ENCODE results near the gene FCAMR. TPM values are rescaled to one million over a fixed set of nuclear protein-coding genes. Genes with fewer than 3 reads are reported as not detected.

Gene FCAMR, protein sequence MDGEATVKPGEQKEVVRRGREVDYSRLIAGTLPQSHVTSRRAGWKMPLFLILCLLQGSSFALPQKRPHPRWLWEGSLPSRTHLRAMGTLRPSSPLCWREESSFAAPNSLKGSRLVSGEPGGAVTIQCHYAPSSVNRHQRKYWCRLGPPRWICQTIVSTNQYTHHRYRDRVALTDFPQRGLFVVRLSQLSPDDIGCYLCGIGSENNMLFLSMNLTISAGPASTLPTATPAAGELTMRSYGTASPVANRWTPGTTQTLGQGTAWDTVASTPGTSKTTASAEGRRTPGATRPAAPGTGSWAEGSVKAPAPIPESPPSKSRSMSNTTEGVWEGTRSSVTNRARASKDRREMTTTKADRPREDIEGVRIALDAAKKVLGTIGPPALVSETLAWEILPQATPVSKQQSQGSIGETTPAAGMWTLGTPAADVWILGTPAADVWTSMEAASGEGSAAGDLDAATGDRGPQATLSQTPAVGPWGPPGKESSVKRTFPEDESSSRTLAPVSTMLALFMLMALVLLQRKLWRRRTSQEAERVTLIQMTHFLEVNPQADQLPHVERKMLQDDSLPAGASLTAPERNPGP
- total RNA-seq (not detected), polyA plus RNA-seq (not detected)
- long read RNA-seq, donor 1: 0 reads
- long read RNA-seq, donor 2: 0 reads
- long read RNA-seq, donor 3: 0 reads

DNA sequence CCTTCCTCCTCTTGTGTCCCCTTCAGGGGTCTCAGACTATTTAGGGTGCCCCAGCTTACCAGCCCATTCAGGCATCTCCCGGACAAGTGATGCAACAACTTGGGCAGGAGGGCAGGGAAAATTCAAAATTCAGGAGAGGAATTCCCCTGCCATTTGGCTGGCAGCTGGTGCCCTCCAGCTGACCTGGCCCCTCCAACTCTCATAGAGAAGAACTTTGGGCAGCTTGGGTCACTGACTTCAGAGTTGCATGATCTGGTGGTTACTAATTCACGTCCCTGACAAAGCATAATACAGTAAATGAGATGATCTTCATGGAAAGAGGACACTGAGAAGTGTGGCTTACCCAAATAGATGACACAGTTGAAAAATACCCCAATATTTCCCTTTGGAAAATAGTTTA lies at the start of gene FCAMR:
TSS of gene FCAMR (minus strand) at position 15 of the 400 bp plus-strand sequence. CDS start 335 bp downstream, outside the sequence.
- Histone ChIP-seq H3K27ac (no peak within 1 kb of the TSS), H3K9me3 (no peaks in the 10 kb centered on the region), H3K36me3 (no peaks in the 10 kb centered on the region), H3K27me3 (peaks cover 0 to 21% (median 0%) of the 10 kb centered on the region in 9 donors), H3K4me1 (peaks cover 0 to 45% (median 0%) of the 10 kb centered on the region in 12 donors), H3K4me3 (no peak within 1 kb of the TSS)
- no peak for ATAC-seq
- intact Hi-C loops (cut with DNase I): loop anchor here in 3 of 10 donors (10.0 kb wide), 3 partner anchors 336 to 366 kb away; partner anchors contain the start of gene DYRK3 (in 1 of the 3)
- DNase-seq: no peak
- 82 to 83% (median 83%) methylated on average over 2 of the region's 2 CpGs for whole genome bisulfite sequencing, 4 donors
- no peak for TF ChIP-seq POLR2A (IDR thresholded peaks at IDR 0.05)
- TF ChIP-seq, protein P1, sequence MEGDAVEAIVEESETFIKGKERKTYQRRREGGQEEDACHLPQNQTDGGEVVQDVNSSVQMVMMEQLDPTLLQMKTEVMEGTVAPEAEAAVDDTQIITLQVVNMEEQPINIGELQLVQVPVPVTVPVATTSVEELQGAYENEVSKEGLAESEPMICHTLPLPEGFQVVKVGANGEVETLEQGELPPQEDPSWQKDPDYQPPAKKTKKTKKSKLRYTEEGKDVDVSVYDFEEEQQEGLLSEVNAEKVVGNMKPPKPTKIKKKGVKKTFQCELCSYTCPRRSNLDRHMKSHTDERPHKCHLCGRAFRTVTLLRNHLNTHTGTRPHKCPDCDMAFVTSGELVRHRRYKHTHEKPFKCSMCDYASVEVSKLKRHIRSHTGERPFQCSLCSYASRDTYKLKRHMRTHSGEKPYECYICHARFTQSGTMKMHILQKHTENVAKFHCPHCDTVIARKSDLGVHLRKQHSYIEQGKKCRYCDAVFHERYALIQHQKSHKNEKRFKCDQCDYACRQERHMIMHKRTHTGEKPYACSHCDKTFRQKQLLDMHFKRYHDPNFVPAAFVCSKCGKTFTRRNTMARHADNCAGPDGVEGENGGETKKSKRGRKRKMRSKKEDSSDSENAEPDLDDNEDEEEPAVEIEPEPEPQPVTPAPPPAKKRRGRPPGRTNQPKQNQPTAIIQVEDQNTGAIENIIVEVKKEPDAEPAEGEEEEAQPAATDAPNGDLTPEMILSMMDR (IDR thresholded peaks at IDR 0.05): no peak

DNA sequence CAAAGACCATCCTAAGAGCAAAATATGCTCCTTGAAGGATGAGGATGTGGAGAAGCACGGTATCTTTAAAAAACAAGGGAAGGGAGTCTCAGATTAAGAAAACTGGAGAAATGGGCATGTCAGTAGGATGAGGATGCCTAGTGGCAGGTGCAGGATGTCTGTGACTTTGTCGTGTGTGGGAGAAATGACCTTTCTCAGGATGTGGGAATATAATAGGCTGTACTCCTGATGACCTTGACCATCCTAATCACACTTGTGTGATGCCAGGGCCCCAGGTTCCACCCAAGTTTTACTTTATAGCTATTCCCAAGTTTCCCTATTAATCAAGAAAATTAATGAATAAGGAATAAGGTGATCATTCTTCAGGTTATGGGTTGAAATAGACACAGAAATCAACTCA lies 49.4 kb upstream of the FCAMR start:
- WGBS, 4 donors: 54 to 71% (median 59%) methylated on average over 2 of the region's 2 CpGs
- Histone ChIP-seq H3K27me3 (no peaks in the 10 kb centered on the region), H3K9me3 (no peaks in the 10 kb centered on the region), H3K4me1 (peaks cover 0 to 25% (median 15%) of the 10 kb centered on the region in 12 donors), H3K4me3 (no peak overlapping the region), H3K27ac (no peak overlapping the region), H3K36me3 (no peaks in the 10 kb centered on the region)
- intact Hi-C loops (cut with DNase I): no loop called here
- DNase-seq: no peak
- TF ChIP-seq, protein P1 (IDR thresholded peaks at IDR 0.05): no peak
- no peak for TF ChIP-seq POLR2A (IDR thresholded peaks at IDR 0.05)
- ATAC-seq: no peak

DNA sequence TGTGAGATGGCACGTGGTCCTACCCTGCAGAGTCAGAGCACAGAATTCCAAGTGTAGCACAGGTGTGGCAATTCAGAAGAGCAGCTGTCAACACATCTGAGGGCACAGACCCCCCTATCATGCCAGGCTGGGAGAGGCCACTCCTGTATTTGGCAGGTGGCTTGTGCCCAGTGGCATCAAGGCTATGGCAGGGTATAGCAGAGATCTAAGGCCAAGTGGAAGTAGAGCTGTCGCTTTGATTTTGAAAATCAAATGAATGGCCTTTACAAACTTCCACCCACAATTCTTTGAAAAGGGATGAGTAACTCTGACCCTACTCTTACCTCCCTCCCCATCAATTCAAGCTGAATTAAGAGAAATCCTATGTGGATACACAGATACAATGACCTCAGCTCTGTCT lies 48.9 kb upstream of the FCAMR start:
- DNase-seq: no peak
- intact Hi-C loops (cut with DNase I): no loop called here
- no peak for ATAC-seq
- H3K27me3 ChIP-seq: no peaks in the 10 kb centered on the region
- H3K4me3 ChIP-seq: no peak overlapping the region
- no peak overlapping the region for H3K27ac ChIP-seq
- peaks cover 0 to 20% (median 10%) of the 10 kb centered on the region in 12 donors for H3K4me1 ChIP-seq
- TF ChIP-seq, protein P1 (IDR thresholded peaks at IDR 0.05): no peak
- TF ChIP-seq POLR2A (IDR thresholded peaks at IDR 0.05): no peak
- no peaks in the 10 kb centered on the region for H3K9me3 ChIP-seq
- WGBS, 4 donors: 82 to 100% (median 90%) methylated on average over 2 of the region's 2 CpGs
- H3K36me3 ChIP-seq: no peaks in the 10 kb centered on the region

DNA sequence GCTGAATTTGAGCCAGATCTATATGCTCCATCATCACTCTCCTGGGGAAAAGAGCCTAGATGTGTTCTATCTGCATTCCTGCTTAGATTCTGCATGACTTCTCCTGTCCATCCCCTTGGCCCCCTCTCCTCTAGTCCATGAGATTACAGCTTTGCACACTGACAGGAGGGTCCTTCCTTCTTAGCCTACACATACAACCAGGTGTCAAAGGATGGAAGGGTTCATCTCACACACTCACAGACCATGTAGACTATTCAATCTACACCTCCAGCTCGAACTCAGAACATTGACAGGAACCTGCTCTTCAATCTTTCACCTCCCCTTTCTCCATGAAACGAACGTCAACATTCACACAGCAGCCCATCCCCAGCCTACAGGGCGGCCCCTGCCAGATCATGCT lies 48.4 kb upstream of the FCAMR start:
- DNase-seq (no peak), ATAC-seq (no peak)

More for the DNA sequence above, 48.4 kb upstream of the FCAMR start:
- peaks cover 0 to 16% (median 6%) of the 10 kb centered on the region in 12 donors for H3K4me1 ChIP-seq
- no peaks in the 10 kb centered on the region for H3K27me3 ChIP-seq
- no peaks in the 10 kb centered on the region for H3K36me3 ChIP-seq
- no peak overlapping the region for H3K4me3 ChIP-seq
- no peaks in the 10 kb centered on the region for H3K9me3 ChIP-seq
- intact Hi-C loops (cut with DNase I): no loop called here
- no peak overlapping the region for H3K27ac ChIP-seq
- TF ChIP-seq POLR2A (IDR thresholded peaks at IDR 0.05): no peak
- TF ChIP-seq, protein P1 (IDR thresholded peaks at IDR 0.05): no peak
- 83 to 91% (median 87%) methylated on average over 4 of the region's 4 CpGs for WGBS, 4 donors
